ENCODE results near the gene CSE1L.

- TF ChIP-seq POLR2A (IDR thresholded peaks at IDR 0.05) (no peak), CTCF (IDR thresholded peaks at IDR 0.05) (no peak)
Observed at GRCh38 chr20:49029203-49029602, 16.9 kb upstream of the CSE1L start.
